MM.1S (cell line): Measurements from ENCODE around the gene FAM187B.

Experiments used
- DNase-seq: peaks from one replicate; pipeline ENCODE4 v3.0.0-alpha.2; 2015
- H2AFZ ChIP-seq: fragments of 300-600 bp; sonication (generic); 2 replicates; pipeline ENCODE4 v1.6.0; 2016; ENCODE audit warnings: antibody characterized with exemption, low read length
- H3F3A ChIP-seq: fragments of 300-600 bp; sonication (generic); 2 replicates; pipeline ENCODE4 v1.6.1; 2016; ENCODE audit warnings: mild to moderate bottlenecking, antibody characterized with exemption, low read length, moderate library complexity, mixed read lengths; ENCODE audit not compliant: insufficient read depth
- H3K27ac ChIP-seq: fragments of 300-600 bp; sonication (generic); 2 replicates; pipeline ENCODE4 v1.5.1; 2016; ENCODE audit warnings: mild to moderate bottlenecking, low read length
- H3K27me3 ChIP-seq: fragments of 300-600 bp; sonication (generic); replicated peaks from 2 replicates; pipeline ENCODE4 v1.6.0; 2016; ENCODE audit warnings: low read length; ENCODE audit not compliant: insufficient read depth
- H3K36me3 ChIP-seq: fragments of 300-600 bp; sonication (generic); replicated peaks from 2 replicates; pipeline ENCODE4 v1.6.1; 2016; ENCODE audit warnings: mild to moderate bottlenecking, low read length, mixed read lengths; ENCODE audit not compliant: insufficient read depth
- H3K4me1 ChIP-seq: fragments of 300-600 bp; sonication (generic); 2 replicates; pipeline ENCODE4 v1.6.1; 2016; ENCODE audit warnings: low read length, mixed read lengths
- H3K4me2 ChIP-seq: fragments of 300-600 bp; sonication (generic); 2 replicates; pipeline ENCODE4 v1.6.0; 2016; ENCODE audit warnings: low read depth, low read length
- H3K4me3 ChIP-seq: fragments of 300-600 bp; sonication (generic); 2 replicates; pipeline ENCODE4 v1.5.1; 2016; ENCODE audit warnings: low read length, mixed read lengths
- H3K79me2 ChIP-seq: fragments of 300-600 bp; sonication (generic); 2 replicates; pipeline ENCODE4 v1.6.1; 2016; ENCODE audit warnings: mixed run types, low read length, mixed read lengths
- H3K9ac ChIP-seq: fragments of 300-600 bp; sonication (generic); 2 replicates; pipeline ENCODE4 v1.6.1; 2016; ENCODE audit warnings: low read length, mixed read lengths
- H3K9me2 ChIP-seq: fragments of 300-600 bp; sonication (generic); replicated peaks from 2 replicates; pipeline ENCODE4 v1.6.1; 2016; ENCODE audit warnings: mild to moderate bottlenecking, low read length, mixed read lengths; ENCODE audit not compliant: insufficient read depth
- H3K9me3 ChIP-seq: fragments of 300-600 bp; sonication (generic); replicated peaks from 2 replicates; pipeline ENCODE4 v1.6.1; 2016; ENCODE audit warnings: mild to moderate bottlenecking, low read length, mixed read lengths; ENCODE audit not compliant: insufficient read depth
- H4K20me1 ChIP-seq: fragments of 300-600 bp; sonication (generic); 2 replicates; pipeline ENCODE4 v1.6.1; 2016; ENCODE audit warnings: mild to moderate bottlenecking, low read length, moderate library complexity, mixed read lengths; ENCODE audit not compliant: insufficient read depth
- EZH2 ChIP-seq: fragments of 300-600 bp; sonication (generic); optimal IDR thresholded peaks from 2 replicates; pipeline ENCODE3; 2017; ENCODE audit warnings: low read depth, mild to moderate bottlenecking, antibody characterized with exemption, low read length, mixed read lengths
- EZH2phosphoT487 ChIP-seq: fragments of 300-600 bp; sonication (generic); IDR thresholded peaks from 2 replicates; pipeline ENCODE4 v1.6.1; 2018; ENCODE audit warnings: antibody characterized with exemption, low read length
- TF ChIP-seq, protein P1 (sequence below): fragments of 300-600 bp; sonication (generic); IDR thresholded peaks from 2 replicates; pipeline ENCODE4 v1.5.1; 2016; ENCODE audit warnings: antibody characterized with exemption, low read length, mixed read lengths

FAM187B gene

DNA sequence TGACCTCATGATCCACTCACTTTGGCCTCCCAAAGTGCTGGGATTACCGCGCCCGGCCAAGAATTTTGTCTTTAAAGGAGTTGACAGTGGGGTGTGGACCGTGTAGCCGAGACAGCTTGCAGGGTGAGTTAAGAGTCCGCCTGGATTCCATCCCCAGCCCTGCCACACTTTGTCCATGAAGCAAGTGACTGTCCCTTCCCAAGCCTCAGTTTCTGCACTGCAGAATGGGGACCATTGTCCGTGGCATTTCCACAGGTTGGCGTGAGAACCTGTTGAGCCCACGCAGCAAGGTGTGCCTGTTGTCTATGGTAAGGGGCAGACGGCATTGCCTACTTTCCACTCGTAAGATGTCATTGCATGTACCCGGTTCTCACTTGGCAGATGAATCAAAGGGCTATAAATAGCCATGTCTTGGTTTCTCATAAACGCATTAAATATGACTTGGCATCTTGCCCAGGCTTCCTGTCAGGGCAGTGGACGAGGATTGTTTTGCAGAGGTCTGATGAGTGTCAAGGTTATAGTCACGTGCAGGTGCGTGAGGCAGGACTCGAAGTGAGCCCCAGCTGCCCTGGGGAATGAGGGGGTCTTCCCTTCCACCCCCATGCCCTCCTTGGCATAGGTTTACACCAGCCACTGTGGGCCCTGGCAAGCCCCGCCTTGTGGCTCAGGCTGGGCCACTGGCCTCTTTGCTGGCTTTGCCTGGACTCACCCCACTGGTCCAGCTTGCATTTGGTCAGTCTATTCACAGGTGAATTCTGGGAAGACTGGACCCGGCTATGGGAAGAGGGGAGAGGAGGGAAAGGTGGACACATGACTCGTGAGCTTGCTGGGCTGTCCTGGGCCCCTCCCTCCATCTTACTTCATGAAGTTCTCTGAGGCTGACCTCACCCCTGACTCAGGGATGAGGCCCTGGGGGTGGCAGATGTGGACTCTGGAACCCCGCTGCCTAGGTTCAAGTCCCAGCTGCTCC, 14.6 kb downstream of the FAM187B start:
- H3K36me3 ChIP-seq = no peaks in the 10 kb centered on the region
- no peaks in the 10 kb centered on the region for H3K9me3 ChIP-seq
- H3K4me2 ChIP-seq = peak overlapping the region; percentile 62
- no peaks in the 10 kb centered on the region for H3K79me2 ChIP-seq
- H3K27ac ChIP-seq = peak overlapping the region; percentile 93
- peaks cover 42% of the 10 kb centered on the region for H3K4me1 ChIP-seq
- peak overlapping the region; percentile 83 for H3K9ac ChIP-seq
- no peaks in the 10 kb centered on the region for H3K27me3 ChIP-seq
- peak overlapping the region; percentile 22; the same call in 1 of the 2 replicates for H3K4me3 ChIP-seq
- DNase-seq = peak; percentile 98
- H2AFZ ChIP-seq = peak overlapping the region; percentile 73
- H4K20me1 ChIP-seq = no peaks in the 10 kb centered on the region
- TF ChIP-seq EZH2phosphoT487 = no peak
- TF ChIP-seq EZH2 = no peak
- TF ChIP-seq, protein P1, sequence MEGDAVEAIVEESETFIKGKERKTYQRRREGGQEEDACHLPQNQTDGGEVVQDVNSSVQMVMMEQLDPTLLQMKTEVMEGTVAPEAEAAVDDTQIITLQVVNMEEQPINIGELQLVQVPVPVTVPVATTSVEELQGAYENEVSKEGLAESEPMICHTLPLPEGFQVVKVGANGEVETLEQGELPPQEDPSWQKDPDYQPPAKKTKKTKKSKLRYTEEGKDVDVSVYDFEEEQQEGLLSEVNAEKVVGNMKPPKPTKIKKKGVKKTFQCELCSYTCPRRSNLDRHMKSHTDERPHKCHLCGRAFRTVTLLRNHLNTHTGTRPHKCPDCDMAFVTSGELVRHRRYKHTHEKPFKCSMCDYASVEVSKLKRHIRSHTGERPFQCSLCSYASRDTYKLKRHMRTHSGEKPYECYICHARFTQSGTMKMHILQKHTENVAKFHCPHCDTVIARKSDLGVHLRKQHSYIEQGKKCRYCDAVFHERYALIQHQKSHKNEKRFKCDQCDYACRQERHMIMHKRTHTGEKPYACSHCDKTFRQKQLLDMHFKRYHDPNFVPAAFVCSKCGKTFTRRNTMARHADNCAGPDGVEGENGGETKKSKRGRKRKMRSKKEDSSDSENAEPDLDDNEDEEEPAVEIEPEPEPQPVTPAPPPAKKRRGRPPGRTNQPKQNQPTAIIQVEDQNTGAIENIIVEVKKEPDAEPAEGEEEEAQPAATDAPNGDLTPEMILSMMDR = no peak
- H3K9me2 ChIP-seq = no peaks in the 10 kb centered on the region
- peaks cover 19% of the 10 kb centered on the region; the same call in 1 of the 2 replicates for H3F3A ChIP-seq

DNA sequence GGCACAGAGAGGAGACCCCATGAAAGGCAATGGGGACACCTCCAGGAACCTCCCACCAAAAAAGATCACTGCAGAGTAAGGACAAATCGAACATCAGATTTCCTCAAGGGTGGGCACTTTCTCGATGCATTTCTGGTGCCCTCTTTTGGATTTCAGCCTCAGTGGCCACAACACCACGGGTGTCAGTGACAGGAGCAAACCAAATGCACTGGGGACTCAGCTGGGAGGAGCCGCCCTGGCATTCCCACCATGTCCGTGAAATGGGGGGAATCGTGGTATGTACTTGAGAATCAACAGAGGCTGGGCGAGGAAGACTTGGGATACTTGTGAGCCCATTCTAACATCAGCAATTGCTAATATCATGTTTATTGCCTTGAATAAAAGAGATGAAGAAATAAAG, 16.3 kb downstream of the FAM187B start:
- no peaks in the 10 kb centered on the region for H3K36me3 ChIP-seq
- H3K4me1 ChIP-seq = peaks cover 52% of the 10 kb centered on the region
- no peak for TF ChIP-seq EZH2
- TF ChIP-seq, protein P1 = no peak
- no peak for TF ChIP-seq EZH2phosphoT487
- H3K79me2 ChIP-seq = no peaks in the 10 kb centered on the region
- peaks cover 27% of the 10 kb centered on the region for H3F3A ChIP-seq
- no peaks in the 10 kb centered on the region for H3K9me2 ChIP-seq
- no peaks in the 10 kb centered on the region for H3K27me3 ChIP-seq
- no peak overlapping the region for H3K4me3 ChIP-seq
- H3K4me2 ChIP-seq = no peak overlapping the region
- H3K9me3 ChIP-seq = no peaks in the 10 kb centered on the region
- H2AFZ ChIP-seq = no peak overlapping the region
- peak overlapping the region; percentile 29 for H3K9ac ChIP-seq
- H3K27ac ChIP-seq = peak overlapping the region; percentile 93
- no peak for DNase-seq
- no peaks in the 10 kb centered on the region for H4K20me1 ChIP-seq

DNA sequence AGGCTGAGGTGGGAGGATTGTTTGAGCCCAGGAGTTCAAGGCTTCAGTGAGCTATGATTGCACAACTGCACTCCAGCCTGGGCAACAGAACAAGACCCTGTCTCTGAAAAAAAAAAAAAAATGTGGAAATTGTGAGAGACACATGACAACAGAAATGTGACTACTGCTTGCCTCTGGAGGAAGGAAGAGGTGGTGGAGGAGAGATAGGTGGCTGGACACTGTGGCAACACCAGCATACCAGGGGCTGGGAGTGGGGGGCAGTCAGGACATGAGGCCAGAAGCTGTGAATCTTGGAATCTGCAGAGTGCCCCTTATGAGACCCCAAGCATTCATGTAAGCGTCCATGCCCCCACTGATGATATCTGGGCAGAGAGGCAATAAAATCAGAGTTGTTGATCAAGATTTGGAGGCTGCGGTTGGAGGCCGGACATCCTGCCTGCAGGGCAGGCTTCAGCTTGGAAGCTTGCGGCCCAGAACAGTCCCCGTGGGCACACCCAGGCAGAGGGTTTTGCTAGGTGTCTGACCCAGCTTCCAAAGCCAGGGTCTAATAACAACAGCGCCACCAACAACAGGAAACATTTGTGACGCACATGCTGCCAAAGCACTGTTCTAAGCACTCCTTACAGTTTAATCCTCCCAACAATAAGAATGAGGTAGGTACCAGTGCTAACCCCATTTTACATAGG, 16.9 kb downstream of the FAM187B start:
- Histone ChIP-seq H3K4me1 (peaks cover 54% of the 10 kb centered on the region), H3K9me3 (no peaks in the 10 kb centered on the region), H3K27me3 (no peaks in the 10 kb centered on the region), H3K27ac (peak overlapping the region; percentile 93), H2AFZ (no peak overlapping the region), H4K20me1 (no peaks in the 10 kb centered on the region), H3F3A (peaks cover 32% of the 10 kb centered on the region), H3K9me2 (no peaks in the 10 kb centered on the region), H3K4me3 (no peak overlapping the region), H3K36me3 (no peaks in the 10 kb centered on the region), H3K4me2 (no peak overlapping the region), H3K9ac (peak overlapping the region; percentile 29), H3K79me2 (no peaks in the 10 kb centered on the region)
- peak; percentile 56 for DNase-seq
- no peak for TF ChIP-seq EZH2phosphoT487
- TF ChIP-seq, protein P1 = 0 out of 2 replicates have a peak, but pooled peaks have one; percentile 3
- no peak for TF ChIP-seq EZH2
